H1 (cell line): ENCODE results near the gene UCHL1.

Experiments
- BACH1 ChIP-seq: IDR thresholded peaks from 2 replicates; pipeline ENCODE4 v1.6.1; 2012; ENCODE audit warnings: low read length, improper control_type of control experiment
- CEBPB ChIP-seq: IDR thresholded peaks from 2 replicates; pipeline ENCODE4 v1.6.1; 2012; ENCODE audit warnings: low read depth, low read length
- EP300 ChIP-seq, 2 experiments: IDR thresholded peaks; 1 replicate in 1 of 2; 2 replicates in 1 of 2; pipeline ENCODE4 v1.6.1; 2011 to 2012; ENCODE audit warnings: low read depth in 2 of 2, low read length in 2 of 2, mild to moderate bottlenecking in 2 of 2, borderline replicate concordance in 1 of 2, inconsistent platforms in 1 of 2, moderate library complexity in 1 of 2
- EZH2 ChIP-seq: fragments of 200-600 bp; sonication (generic); IDR thresholded peaks from 2 replicates; pipeline ENCODE4 v1.7.1; 2012; ENCODE audit warnings: low read depth, mild to moderate bottlenecking, moderate library complexity, low read length, inconsistent platforms; ENCODE audit not compliant: severe bottlenecking
- JUND ChIP-seq: IDR thresholded peaks from 2 replicates; pipeline ENCODE4 v1.6.1; 2011; ENCODE audit warnings: mild to moderate bottlenecking, improper control_type of control experiment, low read length
- POLR2AphosphoS5 ChIP-seq: IDR thresholded peaks from 2 replicates; pipeline ENCODE4 v1.6.1; 2011; ENCODE audit warnings: low read depth, low read length
- SIN3A ChIP-seq, 2 experiments: IDR thresholded peaks in 1 of 2; conservative IDR thresholded peaks in 1 of 2; 2 replicates each; pipeline ENCODE4 v1.6.1; 2011 to 2012; ENCODE audit warnings: low read length in 2 of 2, improper control_type of control experiment in 1 of 2, low read depth in 1 of 2, mild to moderate bottlenecking in 1 of 2
- SP1 ChIP-seq: IDR thresholded peaks from 2 replicates; pipeline ENCODE4 v1.6.1; 2011; ENCODE audit warnings: low read depth, low read length
- TF ChIP-seq, protein P1 (sequence below), 3 experiments: IDR thresholded peaks; 1 replicate in 2 of 3; 2 replicates in 1 of 3; pipeline versions ENCODE4 v1.5.1 to v1.6.1; 2011; ENCODE audit warnings: low read length in 3 of 3, mild to moderate bottlenecking in 3 of 3, inconsistent platforms in 2 of 3, low read depth in 1 of 3, moderate library complexity in 1 of 3; ENCODE audit not compliant: insufficient read depth in 1 of 3; ENCODE audit errors: control extremely low read depth in 1 of 3

DNA sequence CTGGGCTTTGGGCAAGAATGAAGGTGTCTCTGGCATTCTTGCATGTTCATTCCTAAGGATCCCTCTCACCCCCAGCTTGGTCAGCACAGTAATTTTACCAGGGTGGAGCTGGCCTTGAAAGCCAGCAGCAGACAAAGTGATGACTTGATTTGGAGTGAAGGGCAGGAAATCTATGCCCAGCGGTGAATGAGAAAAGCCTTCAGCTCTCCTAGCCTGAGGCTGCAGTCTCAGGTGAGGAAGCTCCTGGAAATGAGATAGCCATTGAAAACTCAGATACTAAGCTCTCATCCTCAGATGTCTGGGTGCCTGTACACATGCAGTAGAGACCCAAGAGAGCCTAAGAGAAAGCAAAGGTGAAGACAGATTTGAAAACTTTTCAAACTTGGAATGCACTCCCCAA, 10.7 kb upstream of the UCHL1 start:
- TF ChIP-seq JUND (no peak), CEBPB (no peak), SP1 (no peak), EZH2 (no peak), EP300 (IDR thresholded peaks at IDR 0.05; ENCODE audit: borderline replicate concordance in 1 of 2, low read depth in 2 of 2, low read length in 2 of 2) (no peak), POLR2AphosphoS5 (no peak), SIN3A (conservative IDR thresholded peaks at IDR 0.05 in 1 of 2, IDR thresholded peaks at IDR 0.05 in 1 of 2; ENCODE audit: low read depth in 1 of 2, low read length in 2 of 2) (no peak), BACH1 (no peak)
- TF ChIP-seq, protein P1, sequence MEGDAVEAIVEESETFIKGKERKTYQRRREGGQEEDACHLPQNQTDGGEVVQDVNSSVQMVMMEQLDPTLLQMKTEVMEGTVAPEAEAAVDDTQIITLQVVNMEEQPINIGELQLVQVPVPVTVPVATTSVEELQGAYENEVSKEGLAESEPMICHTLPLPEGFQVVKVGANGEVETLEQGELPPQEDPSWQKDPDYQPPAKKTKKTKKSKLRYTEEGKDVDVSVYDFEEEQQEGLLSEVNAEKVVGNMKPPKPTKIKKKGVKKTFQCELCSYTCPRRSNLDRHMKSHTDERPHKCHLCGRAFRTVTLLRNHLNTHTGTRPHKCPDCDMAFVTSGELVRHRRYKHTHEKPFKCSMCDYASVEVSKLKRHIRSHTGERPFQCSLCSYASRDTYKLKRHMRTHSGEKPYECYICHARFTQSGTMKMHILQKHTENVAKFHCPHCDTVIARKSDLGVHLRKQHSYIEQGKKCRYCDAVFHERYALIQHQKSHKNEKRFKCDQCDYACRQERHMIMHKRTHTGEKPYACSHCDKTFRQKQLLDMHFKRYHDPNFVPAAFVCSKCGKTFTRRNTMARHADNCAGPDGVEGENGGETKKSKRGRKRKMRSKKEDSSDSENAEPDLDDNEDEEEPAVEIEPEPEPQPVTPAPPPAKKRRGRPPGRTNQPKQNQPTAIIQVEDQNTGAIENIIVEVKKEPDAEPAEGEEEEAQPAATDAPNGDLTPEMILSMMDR (IDR thresholded peaks at IDR 0.05; ENCODE audit: control extremely low read depth in 1 of 3, insufficient read depth in 1 of 3, low read depth in 1 of 3, low read length in 3 of 3) = no peak
